ENCODE data around the gene ELANE. TPM values are rescaled to one million over a fixed set of nuclear protein-coding genes. Genes with fewer than 3 reads are reported as not detected.

Gene ELANE
- total and polyA plus RNA-seq, 9 of the 15 experiments (the other 6 are each of a cell fraction or from before 2014, with no cell fraction given): not detected

GRCh38 chr19:821231-821824, 30.8 kb upstream of the ELANE start (continued):
- peak; percentile 54; the same call in 1 of the 2 replicates for TF ChIP-seq PHF8 (IDR thresholded peaks at IDR 0.05; ENCODE audit: borderline replicate concordance, low read length)
- TF ChIP-seq RHOXF2B (CRISPR knock-in tag; conservative IDR thresholded peaks at IDR 0.05): no peak
- no peak for TF ChIP-seq HINFP (tag; conservative IDR thresholded peaks at IDR 0.05; ENCODE audit: low read depth)
- TF ChIP-seq ZNF75A (CRISPR knock-in tag; IDR thresholded peaks at IDR 0.05): no peak
- TF ChIP-seq POLR2G (IDR thresholded peaks at IDR 0.05; ENCODE audit: low read depth, low read length): peak; percentile 70
- TF ChIP-seq CREB3 (tag; conservative IDR thresholded peaks at IDR 0.05; ENCODE audit: low read depth): no peak
- TF ChIP-seq HNRNPLL (IDR thresholded peaks at IDR 0.05; ENCODE audit: low read depth, low read length, poor library complexity, severe bottlenecking): no peak
- no peak for TF ChIP-seq CREB3L1 (IDR thresholded peaks at IDR 0.05; ENCODE audit: borderline replicate concordance, low read depth)
- TF ChIP-seq ZNF79 (CRISPR knock-in tag; IDR thresholded peaks at IDR 0.05; ENCODE audit: low read depth): no peak
- no peak for TF ChIP-seq DNMT1 (IDR thresholded peaks at IDR 0.05)
- TF ChIP-seq ZNF134 (CRISPR knock-in tag; conservative IDR thresholded peaks at IDR 0.05): no peak
- no peak for TF ChIP-seq HNRNPH1 (optimal IDR thresholded peaks at IDR 0.05; ENCODE audit: low read depth, low read length)
- TF ChIP-seq SMARCB1 (IDR thresholded peaks at IDR 0.05; ENCODE audit: insufficient read length, low read depth): no peak
- TF ChIP-seq HMG20B (CRISPR knock-in tag; IDR thresholded peaks at IDR 0.05): no peak
- TF ChIP-seq ZNF398 (CRISPR knock-in tag; IDR thresholded peaks at IDR 0.05): no peak
- no peak for TF ChIP-seq TEAD1 (CRISPR knock-in tag; IDR thresholded peaks at IDR 0.05)
- TF ChIP-seq U2AF2 (optimal IDR thresholded peaks at IDR 0.05; ENCODE audit: low read depth, low read length): no peak
- no peak for TF ChIP-seq AFF1 (IDR thresholded peaks at IDR 0.05; ENCODE audit: low read depth in 1 of 2, partially characterized antibody in 2 of 2)
